ENCODE results near the gene ADSL.

Gene ADSL

DNA sequence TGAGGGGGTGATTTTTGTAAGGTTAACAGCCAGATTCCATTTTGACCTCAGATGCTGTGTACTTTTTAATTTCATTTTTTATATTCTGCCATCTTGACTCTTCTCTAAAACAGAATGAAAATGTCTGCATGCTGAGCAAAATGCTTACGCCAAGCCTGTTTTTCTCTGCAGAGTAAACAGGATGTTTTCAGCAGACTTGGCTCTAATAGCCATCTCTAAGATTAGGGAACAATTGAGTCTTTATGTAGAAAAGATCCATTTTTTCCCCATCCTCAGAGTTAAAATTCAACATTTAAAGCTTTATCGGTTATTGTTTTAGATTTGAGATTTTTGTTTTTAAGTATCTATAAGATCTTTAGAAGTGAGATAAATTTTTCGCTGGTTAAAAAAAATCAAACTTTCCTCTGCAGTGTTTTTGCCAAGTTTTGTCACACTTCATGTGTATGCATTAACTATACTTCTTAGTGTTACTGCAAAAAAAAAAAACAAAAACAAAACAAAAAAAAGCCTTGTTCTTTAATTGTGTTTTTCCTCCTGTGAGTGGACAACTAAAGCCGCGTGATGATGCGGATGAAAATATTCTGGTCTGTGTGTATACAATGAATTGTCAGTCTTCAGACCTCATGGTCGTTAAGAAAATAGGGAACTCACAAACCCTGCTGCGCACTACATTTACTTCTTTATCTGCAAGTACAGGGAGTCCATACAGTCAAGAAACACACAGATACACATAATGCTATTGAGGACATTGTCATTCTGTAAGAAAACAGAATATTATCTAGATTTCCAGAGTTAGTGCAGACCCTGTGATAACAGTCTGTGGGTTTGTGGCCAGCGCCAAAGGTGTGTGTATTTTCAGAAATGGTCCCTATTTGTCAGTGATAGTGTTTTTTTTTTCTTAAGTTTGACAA is 17.5 kb upstream of the ADSL start:
- DNase-seq (ENCODE audit: low spot score): no peak

DNA sequence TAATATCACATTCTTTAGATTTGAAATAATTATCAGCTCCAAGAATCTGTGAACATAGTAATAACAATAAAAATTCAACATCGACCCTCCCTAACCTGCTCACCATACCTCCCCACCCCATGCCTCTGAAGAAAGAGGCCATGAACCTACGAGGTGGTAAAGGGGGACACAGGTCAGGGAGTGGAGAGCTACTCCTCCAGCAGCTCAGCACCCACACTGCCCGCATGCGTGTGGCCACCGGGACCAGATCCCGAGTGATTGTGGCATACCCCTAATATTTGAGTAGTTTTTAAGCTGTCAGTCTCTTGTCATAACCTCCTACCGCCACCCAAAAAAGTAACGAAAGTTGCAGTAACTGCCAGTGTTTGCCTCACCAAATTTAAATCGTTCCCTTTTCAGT is 16.8 kb upstream of the ADSL start:
- no peak for DNase-seq (ENCODE audit: low spot score)

DNA sequence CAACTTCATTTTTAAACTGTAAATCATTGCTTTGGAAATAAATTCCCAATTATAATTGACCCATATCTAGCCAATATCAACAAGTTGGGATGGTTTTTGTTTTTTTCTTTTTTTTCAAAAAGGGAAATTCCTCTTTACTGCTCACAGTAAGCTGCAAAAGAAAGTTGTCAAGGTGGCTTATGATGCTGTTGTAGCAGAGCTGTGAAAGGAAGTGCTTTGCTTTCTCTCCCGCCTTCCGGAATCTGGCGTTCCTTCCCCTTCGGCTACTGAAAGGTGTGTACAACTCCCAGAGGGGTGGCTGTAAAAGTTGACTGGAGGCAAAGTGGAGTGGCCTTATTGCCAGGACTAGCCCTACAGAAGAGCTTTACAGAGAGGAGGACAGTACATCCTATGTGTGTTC is 16.2 kb upstream of the ADSL start:
- DNase-seq (ENCODE audit: low spot score): no peak

DNA sequence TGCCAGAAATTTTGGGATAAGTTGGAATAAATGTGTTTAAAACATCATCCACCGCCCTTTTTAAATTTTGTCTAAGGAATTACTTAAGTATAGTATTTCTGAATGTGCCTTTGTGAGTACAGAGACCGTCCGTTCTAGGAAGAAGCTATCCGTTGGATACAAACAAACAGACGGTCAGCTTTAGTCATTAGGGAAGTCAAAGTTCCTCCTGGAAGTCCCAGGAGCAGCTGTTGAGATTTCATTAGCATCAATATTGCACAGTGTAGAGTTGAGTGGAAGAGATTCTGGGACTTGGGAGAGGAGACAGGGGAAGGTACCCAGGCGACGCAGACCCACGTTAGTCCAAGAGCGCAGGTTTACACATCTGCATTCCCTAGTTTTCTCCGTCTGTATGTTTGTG is 15.7 kb upstream of the ADSL start:
- no peak for DNase-seq (ENCODE audit: low spot score)

DNA sequence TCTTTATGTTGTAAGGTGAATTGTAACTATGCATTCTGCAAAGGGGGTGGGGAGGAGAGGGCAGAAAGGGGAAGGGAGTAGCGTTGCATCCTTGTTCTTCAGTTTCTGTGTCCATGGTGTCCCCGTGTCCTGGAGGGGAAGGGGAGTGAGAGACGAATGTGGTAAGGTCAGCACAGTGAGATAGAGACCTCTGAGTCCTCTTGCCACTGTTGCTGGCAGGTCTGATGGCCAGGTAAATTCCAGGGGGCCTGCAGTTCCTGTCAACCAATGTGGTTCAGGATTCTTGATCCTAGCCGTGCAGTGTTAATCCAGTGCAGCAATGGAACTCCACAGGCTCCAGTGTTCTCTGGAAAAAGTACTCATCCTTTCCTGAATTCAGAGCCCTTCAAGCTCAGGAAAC is 14.6 kb upstream of the ADSL start:
- no peak for DNase-seq (ENCODE audit: low spot score)

DNA sequence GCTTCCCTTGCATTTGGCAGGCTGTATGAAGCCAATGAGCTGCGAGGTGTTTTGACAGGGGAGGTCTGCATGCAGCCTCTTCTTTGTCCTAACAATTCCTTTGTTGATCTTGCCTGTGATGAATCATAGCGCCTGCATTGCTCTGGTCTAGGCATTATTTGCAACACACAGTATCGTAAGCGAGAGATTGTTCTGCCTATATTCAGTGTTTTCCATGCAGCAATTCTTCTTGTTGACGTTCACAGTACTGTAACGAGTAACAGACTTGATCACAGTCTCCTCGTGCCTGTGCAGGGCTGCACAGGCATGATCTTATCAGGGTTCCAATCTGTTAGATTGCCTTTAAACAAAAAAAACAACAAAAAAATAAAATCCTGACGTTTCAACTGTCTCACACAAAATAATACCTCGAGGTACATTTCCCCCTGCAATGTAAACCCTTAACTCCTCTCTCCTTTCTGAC is 13.9 kb upstream of the ADSL start:
- no peak for DNase-seq (ENCODE audit: low spot score)

DNA sequence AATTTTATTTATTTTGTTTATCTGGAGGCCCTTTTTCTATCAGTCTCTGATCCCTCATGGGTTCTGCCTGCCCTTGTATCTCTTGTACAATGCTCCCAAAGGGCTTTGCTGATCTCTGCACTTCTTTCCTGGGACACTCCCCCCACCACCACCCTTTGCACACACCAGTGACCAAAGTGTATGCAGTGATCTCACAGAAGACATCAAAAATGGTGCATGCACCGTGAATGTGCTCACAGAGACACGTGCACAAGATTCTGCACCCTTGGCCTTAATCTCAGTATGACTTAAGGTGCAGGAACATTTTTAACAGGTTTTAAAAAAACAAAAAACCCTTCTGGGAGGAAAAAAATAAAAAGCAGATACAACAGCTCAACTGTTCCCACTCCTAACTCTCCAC is 12.2 kb upstream of the ADSL start:
- no peak for DNase-seq (ENCODE audit: low spot score)

DNA sequence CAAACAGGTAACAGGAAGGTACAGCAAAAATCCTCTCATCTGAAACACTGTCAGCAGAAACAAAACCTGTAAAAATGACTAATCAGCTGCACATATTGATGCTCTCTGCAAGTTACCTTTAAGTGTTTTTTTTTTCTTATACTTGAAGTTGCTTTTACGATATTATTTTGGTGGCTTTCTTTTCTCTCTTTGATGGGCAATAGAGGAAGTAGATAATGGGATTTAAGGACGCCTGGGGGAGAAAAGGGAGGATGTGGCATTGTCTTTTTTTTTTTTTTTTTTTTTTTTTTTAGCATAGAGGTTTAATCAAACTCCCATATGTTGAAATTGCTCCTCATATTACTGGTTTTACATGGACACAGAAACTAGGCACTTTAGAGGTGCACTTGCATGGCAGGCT is 11.4 kb upstream of the ADSL start:
- no peak for DNase-seq (ENCODE audit: low spot score)

DNA sequence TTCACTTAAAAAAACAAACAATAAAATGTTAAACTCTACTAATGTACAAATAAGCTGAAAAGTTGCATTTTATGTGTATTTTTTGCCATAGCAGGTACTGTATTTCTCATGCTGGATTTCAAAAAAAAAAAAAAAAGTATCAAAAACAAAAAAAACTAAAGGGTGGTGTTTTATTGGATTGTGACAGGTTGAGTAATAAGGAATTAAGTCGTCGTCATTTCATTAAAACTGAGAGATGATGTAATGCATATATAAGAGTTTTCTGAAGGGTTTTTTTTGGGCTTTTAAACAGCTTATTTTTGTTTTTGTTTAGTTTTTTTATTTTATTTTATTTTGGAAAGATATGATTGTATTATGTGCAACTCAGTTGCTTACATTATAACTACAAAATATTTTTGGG is 10.9 kb upstream of the ADSL start:
- DNase-seq (ENCODE audit: low spot score): no peak

DNA sequence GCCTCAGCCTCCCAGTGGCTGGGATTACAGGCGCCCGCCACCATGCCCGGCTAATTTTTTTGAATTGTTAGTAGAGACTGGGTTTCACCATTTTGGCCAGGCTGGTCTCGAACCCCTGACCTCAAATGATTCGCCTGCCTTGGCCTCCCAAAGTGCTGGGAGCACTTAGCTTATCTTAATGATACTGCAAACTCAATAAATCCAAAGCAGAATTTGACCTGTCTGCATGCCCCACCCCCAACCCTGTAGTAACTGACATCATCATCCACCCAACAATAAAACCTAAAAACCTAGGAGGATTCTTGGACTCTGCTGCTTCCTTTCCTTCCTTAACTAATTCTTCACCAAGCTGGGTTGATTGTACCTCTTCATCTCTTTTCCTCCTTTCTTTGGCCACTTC is 6.3 kb upstream of the ADSL start:
- no peak for DNase-seq (ENCODE audit: low spot score)

DNA sequence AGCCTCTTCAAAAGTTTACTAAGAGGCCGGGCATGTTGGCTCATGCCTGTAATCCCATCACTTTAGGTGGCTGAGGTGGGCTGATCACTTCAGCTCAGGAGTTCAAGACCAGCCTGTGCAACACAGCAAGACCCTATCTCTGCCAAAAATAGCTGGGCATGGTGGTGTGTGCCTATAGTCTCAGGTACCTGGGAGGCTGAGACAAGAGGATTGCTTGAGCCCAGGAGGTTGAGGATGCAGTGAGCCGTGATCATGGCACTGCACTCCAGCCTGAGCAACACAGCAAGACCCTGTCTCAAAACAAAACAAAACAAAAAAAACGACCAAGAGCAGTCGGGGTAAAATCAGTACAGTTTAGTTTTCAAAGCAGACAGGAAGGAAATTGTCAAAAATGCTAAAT is 4.7 kb upstream of the ADSL start:
- DNase-seq (ENCODE audit: low spot score): no peak

DNA sequence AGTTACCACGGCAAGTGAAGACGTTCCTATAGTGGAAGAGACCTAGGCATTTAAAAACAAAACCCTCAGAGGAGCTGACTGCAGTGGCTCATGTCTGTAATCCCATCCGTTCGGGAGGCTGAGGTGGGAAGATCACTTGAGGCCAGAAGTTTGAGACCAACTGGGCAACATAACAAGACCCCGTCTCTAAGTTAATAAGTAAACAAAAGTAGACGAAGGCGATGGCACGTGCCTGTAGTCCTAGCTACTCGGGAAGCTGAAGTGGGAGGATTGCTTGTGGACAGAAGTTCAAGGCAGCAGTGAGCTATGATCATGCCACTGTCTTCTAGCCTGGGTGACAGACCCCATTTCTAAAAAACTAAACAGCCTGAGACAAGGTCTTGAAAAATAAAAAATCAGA is 3.8 kb upstream of the ADSL start:
- DNase-seq (ENCODE audit: low spot score): no peak

DNA sequence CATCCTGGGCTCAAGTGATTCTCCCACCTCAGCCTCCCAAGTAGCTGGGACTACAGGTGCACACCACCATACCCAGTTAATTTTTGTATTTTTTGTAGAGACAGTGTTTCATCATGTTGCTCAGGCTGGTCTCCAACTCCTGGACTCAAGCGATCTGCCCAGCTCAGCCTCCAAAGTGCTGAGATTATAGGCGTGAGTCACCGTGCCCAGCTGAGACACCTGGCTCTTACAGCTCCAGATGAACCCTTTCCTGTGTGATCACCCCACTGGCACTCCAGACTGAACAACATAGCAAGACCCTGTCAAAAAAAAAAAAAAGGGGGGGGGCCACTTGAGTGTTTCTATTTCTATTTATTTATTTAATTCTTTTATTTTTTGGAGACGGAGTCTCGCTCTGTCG is 1.0 kb upstream of the ADSL start:
- DNase-seq (ENCODE audit: low spot score): no peak

DNA sequence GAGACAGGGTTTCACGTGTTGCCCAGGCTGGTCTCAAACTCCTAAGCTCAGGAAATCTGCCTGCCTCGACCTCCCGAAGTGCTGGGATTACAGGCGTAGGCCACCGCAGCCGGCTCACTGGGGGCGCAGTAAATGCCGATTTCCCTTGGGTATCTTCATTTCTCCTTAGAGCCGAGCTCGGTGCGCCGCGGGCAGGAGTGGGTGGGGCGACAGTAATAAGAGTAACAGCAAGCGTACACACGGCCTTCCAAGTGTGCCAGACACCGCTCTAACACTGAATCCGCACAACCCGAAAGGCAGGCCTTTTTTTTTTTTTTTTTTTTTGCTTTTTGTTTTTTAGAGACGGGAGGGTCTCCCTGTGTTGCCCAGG is 500 bp upstream of the ADSL start:
- peak; percentile 40 for DNase-seq (ENCODE audit: low spot score)

DNA sequence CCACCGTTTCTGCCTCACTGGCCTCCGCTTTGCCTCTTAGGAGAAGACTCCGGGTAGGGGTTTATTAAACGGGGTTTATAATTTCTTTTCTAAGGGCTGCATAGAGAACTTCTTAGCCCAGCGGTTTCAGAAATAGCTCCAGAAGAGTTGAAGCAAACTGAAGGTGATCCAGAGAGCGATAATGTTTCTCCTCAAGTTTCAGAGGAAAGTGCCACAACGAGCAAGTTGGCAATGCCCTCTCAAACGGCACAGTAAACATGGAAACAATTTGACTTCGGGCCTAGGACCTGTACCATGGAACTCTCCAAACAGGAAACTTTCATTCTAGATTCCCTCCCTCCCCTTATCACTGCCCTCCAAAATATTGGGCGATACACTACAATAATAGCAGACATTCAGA is 1.0 kb downstream of the ADSL start:
- DNase-seq (ENCODE audit: low spot score): no peak

DNA sequence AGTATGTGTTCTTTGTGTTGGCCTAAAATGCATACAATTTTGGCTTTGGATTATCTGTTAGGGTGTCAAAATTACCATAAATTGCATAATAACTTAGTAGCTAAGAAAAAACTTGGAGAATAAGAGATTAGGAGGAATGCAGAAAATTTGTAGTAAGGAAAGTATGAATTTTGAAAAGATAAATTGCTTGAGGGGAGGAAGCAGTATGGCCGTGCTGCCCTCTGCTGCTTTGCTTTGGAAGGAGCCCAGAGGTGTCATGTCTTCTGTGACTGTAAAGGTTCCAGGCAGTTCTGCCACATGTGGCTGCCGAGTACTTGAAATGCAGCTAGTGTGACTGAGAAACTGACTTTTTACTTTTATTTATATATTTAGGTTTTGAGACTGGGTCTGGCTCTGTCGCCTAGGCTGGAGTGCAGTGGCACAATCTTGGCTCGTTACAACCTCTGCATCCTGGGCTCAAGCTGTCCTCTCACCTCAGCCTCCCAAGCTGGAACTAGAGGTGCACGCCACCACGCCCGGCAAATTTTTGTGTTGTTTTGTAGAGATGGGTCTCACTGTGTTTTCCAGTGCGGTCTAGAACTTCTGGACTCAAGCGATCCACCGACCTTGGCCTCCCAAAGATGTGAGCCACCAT is 1.8 kb downstream of the ADSL start:
- peak; percentile 77 for DNase-seq (ENCODE audit: low spot score)

DNA sequence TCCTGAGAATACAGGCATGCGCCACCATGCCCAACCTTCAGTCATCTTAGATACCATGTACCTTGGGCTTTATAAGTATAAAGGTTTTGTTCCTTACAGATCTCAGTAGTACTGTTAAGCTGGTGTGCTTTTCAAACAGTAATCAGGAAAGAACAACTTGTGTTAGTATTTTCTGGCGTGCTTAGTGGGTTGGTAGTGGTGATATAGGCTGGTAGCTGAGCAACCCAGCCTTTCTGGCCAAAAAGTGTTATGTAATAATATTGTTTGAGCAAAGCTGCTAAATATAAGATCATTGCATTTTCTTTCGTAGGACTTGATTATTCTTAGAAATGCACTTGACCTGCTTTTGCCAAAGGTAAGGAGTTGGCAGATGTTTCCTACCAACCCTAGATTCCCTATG is 6.5 kb downstream of the ADSL start:
- no peak for DNase-seq (ENCODE audit: low spot score)

DNA sequence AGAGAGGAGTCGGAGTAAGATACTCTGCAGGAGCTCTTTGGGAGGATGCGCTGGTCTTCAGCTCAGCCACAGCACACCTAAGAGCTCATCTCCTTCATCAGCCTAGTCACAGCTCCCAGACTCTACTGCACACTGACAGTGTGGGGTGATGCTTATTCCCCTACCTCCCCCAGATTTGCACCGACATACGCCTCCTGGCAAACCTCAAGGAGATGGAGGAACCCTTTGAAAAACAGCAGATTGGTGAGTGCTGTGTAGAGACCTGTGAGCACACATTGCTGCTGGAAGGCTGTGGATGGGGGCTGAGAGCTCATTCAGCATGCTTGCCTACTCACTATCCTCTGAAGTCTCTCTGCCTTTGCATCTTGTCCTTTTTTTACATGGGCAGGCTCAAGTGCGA is 14.8 kb downstream of the ADSL start:
- no peak for DNase-seq (ENCODE audit: low spot score)

DNA sequence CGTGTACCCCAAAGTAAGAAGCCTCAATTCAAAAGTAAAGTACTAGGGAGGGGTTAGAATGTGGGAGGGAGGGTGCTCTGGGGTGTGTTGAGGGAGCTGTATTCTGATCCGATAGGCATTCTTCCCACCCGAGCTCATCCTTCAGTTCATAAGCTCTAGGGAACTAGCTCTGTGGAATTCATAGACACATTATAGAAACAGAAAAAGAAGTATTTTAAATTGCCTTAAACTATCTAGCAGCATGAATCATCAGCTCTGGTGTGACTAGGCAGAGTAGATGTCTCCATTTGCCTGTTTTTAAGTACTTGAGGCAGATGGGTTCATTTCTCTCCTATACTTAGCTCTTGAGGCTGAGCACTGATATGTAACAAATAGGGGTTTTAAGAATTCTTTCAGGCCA is 16.8 kb downstream of the ADSL start:
- DNase-seq (ENCODE audit: low spot score): peak; percentile 72

DNA sequence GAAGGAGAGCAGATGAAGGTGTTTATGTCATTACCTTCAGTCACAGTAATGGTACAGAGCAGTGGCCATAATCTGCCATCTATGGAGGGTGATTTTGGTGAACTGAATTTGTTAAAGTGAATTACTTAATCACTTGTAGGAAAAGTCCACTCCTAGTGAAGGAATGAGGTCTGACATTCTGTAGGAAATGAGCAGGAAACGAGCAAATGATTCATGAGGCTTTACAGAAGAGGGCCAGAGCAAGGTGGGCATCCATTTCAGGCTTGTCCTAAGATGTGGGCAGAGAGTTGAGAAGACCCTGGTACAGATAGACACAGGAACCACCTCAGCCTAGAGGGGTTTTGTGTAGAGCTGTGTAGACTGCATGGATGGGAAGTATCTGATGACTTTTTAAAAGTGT is 18.1 kb downstream of the ADSL start:
- DNase-seq (ENCODE audit: low spot score): no peak

DNA sequence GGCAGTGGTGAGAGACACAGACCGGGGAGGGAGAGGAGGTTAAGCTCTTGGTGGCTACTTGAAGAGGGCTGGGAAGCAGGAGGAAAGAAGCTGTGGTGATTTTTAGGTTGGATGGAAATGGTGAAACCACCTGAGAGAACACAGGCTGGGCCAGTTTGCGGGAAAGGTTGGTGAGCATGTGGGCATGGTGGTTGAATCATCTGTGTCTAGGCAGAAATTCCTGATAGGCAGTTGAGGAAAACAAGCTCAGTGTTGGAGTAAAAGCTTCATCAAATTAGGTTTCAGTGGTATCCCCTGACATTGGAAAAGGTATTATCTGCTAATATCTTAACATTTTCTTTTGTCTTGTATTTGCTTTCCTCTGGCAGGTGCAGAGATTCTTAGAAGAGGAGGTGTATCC is 19.8 kb downstream of the ADSL start:
- no peak for DNase-seq (ENCODE audit: low spot score)

DNA sequence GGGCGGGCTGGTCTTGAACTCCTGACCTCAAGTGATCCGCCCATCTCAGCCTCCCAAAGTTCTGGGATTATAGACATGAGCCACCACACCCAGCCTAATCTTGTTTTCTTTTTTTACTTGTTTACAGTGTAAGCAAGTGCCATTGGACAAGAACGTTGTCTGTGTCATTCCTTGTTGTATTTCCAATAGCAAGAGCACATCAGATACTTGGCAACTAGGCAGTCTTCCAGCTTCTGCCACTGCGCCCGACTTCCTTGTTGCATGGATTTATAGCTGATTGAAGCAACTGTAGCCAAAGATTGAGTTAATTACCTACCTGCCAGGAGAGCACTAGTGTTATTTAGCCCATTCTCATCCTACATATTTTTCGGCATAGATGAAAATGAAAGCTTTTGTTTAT is 21.0 kb downstream of the ADSL start:
- no peak for DNase-seq (ENCODE audit: low spot score)

DNA sequence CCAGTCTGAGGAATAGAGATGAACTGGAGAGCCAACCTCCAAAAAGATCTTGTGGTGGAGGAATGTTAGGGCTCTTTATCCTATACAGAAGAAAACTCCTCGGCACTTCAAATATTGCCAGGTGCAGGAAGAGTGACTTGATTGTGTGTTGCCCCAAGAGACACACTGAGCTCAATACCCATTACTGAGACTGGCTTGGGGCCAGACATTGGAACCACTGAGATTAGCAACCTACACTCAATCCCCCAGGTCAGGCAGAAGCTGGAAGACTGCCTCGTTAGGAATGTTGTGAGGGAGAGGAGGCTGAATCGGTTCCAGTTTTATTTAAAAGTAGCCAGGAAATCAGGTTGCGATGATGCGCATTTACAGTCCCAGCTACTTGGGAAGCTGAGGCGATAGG is 21.7 kb downstream of the ADSL start:
- DNase-seq (ENCODE audit: low spot score): no peak

DNA sequence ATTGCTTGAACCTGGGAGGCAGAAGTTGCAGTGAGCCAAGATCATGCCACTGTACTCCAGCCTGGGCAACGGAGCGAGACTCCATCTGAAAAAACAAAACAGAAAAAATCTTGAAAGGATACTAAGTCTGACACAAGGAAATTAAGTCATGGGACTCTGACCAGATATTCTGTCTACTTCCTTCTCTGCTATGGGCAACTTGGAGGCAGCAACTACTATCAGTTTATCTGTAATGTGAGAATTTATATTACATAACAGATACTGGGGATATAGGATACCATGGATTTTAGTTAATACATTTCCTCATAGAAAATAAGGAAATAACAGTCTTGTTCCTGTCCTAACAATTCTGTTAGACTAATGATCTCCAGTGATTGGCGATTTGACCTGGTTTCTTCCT is 22.5 kb downstream of the ADSL start:
- DNase-seq (ENCODE audit: low spot score): no peak

Measured in AG08395 (cell line).